GM19438 (cell line): ENCODE measurements around the gene PCDHA13.
"Not testable (repeated sequence)": the region's sequence is repeated elsewhere in the genome, so short reads cannot be mapped to it uniquely, and the experiment has no call there.

Experiments used
- ATAC-seq: cut with Tn5 transposase; IDR thresholded peaks from one replicate; pipeline ENCODE4 v1.9.1; 2021; ENCODE audit warnings: low read depth; ENCODE audit not compliant: unreplicated experiment

Gene PCDHA13

GRCh38 chr5:140869555-140869886, 12.4 kb upstream of the PCDHA13 start:
- no peak for ATAC-seq

GRCh38 chr5:140870221-140871201, 11.4 kb upstream of the PCDHA13 start:
- ATAC-seq = no peak

GRCh38 chr5:140875085-140876065, 6.5 kb upstream of the PCDHA13 start, which contains the start of gene PCDHA12:
Gene PCDHA12, plus strand, starts transcription at chr5:140875308. Its CDS starts 165 bp downstream, at chr5:140875473.
- ATAC-seq = no peak

- not testable (repeated sequence) for ATAC-seq
Observed at GRCh38 chr5:140876541-140877261, 5.2 kb upstream of the PCDHA13 start.

GRCh38 chr5:140877262-140877581, 4.7 kb upstream of the PCDHA13 start:
- no peak for ATAC-seq

GRCh38 chr5:140882591-140882899, 621 bp downstream of the PCDHA13 start:
- ATAC-seq = no peak

- ATAC-seq = no peak
Observed at GRCh38 chr5:140883373-140883772, 1.4 kb downstream of the PCDHA13 start.

- ATAC-seq = no peak
Observed at GRCh38 chr5:140883927-140884697, 2.2 kb downstream of the PCDHA13 start.

GRCh38 chr5:140916325-140916724, 34.4 kb downstream of the PCDHA13 start:
- no peak for ATAC-seq

- no peak for ATAC-seq
Observed at GRCh38 chr5:140923601-140924000, 41.7 kb downstream of the PCDHA13 start.

GRCh38 chr5:140925806-140926442, 44.0 kb downstream of the PCDHA13 start, which contains the start of gene PCDHAC1:
Gene PCDHAC1, plus strand, starts transcription at chr5:140926299. Its CDS starts 594 bp downstream, at chr5:140926893.
- no peak for ATAC-seq

- no peak for ATAC-seq
Observed at GRCh38 chr5:140926443-140927227, 44.7 kb downstream of the PCDHA13 start.

- ATAC-seq = no peak
Observed at GRCh38 chr5:140927228-140927573, 45.3 kb downstream of the PCDHA13 start.
